ENCODE measurements around the gene FGF1.
A peak's percentile ranks its signal among the peaks of the same experiment; 100 is the strongest.

FGF1 gene

GRCh38 chr5:142610176-142611001 is 75.5 kb downstream of the FGF1 start:
- no peak for DNase-seq

- DNase-seq, result no peak
Observed at GRCh38 chr5:142609142-142609541, 76.7 kb downstream of the FGF1 start.

DNA sequence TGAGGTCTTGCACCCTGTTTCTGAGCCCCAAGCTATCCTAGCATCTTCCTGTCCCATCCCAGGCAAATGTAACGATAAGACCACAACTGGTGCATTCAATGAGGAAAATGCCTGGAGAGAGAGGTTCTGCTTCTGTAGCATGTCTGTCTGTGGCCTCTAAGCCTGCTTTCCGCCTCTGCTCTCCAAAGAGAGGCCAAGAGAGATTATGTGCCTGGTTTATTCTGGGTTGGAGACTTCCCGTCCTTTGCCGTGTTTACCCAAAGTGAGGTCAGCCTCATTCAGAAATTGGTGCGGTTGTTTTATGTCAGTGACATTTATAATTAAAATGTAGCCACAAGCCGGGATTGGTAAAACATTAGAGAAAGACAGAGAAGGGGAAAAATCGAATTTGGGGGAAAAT is 77.8 kb downstream of the FGF1 start:
- no peak for DNase-seq

DNA sequence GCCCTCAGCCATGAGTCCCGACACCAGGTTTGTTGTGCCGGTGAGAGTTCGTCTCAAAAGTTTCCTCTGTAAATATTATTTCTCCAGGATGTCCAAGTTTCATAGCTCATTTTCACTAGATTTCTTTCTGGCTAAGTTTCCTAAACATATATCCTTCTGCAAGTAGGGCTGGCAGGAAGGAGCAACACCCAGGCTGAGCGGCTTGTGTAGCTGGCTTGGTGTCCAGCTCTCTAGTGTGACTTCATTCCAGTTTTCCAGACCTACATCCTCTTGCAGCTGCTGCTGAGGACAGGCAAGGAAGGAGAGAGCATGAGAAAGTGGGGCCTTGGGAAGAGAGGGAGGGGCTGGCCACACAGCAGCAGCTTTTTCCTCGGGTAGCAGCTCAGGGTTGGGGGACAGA is 80.3 kb downstream of the FGF1 start:
- peak; percentile 79 for DNase-seq

GRCh38 chr5:142602720-142603245 is 83.1 kb downstream of the FGF1 start:
- no peak for DNase-seq

DNA sequence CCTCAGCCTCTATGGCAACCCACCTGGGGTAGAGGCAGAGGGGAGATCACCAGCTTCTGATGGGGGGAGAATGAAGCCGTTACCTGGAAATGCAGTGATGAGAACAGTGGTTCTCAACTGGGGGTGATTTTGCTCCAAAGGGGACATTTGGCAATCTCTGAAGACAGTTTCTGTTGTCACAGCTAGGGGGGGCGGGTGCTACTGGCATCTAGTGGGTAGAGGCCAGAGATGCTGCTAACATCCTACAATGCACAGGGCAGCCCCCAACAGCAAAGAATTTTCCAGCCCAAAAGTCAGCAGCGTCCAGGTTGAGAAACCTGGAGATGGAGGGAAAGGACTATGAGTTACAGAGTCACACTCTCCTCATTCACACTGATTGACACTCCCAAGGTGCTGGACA is 84.5 kb downstream of the FGF1 start:
- no peak for DNase-seq

DNA sequence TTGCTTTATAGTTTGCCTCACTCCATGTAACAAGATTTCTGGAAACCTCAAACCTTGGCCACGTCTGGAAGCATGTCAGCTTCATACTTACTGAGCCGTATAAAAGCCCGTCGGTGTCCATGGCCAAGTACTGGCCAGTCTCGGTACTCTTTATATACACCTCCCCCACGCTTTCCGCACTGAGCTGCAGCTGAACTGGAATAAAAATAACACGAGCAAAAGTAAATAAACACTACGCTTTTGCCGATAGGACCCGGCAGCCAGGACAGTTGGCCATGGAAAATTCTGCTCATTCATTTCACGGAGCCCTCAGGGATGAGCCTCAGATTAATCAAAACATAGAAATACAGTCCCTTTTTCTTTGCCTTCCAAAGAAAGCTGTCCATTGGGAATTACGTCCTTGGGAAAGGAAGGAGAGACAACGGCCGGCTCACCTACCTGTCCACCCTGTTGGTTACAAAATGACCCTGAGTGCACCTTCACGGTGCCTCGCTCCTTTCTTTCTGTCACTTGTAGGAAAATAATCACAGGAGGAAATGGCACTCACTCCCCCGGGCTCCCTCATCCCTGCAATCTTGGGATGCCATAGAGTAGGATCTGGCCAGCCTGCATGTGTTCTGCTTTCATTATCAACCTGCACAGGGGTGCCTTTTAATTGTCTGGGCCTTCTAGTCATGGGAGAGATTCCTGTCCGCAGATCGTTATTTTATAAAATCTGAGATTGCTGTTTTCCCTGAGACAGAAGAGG is 85.1 kb downstream of the FGF1 start:
- peak; percentile 64 for DNase-seq

- DNase-seq, result no peak
Observed at GRCh38 chr5:142600092-142600491, 85.8 kb downstream of the FGF1 start.

DNA sequence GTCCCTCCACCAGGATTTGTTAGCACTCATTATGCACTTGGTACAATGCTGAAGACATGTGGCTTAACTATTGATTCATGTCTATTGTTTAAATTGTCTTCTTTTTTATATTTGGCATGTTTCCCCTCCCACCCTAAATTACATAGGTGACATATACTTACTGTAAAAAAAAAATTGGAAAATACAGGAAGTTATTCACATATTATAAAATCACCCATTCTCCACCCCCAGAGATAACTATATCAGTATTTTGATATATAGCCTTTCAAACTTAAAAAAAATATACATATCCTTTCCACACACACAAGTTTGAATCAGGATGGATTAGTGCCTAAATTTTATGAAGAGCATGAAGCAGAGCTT is 87.6 kb downstream of the FGF1 start:
- no peak for DNase-seq

GRCh38 chr5:142597546-142598337 is 88.1 kb downstream of the FGF1 start:
- DNase-seq, result no peak

DNA sequence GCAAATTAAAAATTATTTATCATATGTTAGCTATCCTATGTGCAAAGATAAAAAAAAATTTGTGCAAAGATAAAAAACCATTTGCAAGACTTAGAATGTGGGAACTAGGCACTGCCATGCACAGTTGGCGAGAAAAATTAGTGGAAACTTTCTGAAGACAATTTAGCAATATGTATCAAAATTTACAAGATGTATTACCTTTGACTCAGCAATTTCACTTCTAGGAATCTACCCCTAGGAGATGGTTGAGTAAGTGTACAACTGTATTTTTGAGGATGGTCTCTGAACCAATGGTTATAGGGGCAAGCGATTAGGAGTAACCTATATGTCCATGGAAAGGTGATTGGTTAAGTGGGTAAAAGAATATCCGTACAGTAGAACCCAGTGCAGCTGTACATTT is 88.9 kb downstream of the FGF1 start:
- no peak for DNase-seq

- no peak for DNase-seq
Observed at GRCh38 chr5:142592365-142592764, 93.5 kb downstream of the FGF1 start.

DNA sequence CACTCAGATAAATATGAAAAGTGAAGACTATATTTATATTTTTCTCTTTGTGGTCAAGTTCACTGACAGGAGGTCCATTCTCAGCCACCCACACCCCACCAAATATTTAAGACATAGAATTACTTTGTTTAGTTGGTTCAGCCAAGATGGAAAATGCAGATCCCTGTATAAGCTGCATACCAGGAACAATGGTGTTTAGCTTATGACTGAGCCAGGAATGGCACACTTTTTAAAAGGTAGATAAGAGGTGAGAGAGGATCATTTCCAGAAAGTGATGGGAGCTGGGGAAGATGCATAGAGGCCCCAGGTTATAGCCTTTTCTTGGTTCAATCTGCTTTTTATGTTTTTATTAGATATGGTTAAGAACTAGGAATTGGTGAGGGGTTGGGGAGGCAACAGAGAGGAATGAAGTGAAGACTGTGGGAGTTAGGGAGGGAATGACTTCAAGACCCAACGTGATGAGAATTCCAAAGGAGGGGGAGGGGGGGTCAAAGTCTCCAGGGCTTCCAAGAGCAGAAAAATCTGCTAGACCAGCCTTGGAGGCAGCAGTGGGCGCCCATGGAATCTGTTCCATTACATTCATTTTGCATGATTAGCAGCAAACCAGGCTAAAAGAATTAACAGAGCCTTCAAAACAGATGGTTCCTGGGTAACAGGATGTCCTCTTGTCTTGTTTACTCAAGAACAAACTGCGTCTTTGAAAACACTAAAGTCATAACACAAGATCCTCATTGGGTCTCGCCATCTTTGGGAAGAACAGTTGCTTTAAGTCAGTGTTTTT is 95.2 kb downstream of the FGF1 start:
- DNase-seq, result no peak

DNA sequence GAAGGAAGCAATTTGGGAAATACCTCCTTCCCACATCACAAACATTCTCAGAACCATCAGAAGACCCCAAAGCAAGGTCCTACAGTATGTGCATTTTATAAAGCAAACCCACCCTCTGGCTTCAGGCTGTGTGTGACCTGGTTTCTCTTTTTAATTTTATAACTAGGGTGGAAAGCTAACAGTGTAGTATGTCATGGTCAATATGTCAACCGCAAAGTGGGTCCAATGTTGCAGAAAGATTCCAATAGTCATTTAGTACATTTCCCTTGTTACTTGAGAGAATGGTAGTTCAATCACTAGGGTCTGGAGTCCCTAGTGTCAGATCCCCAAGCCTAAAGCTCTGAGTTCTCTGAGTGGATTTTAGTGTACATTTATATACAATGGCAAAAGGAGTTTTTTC is 96.2 kb downstream of the FGF1 start:
- no peak for DNase-seq

- no peak for DNase-seq
Observed at GRCh38 chr5:142587354-142587965, 98.4 kb downstream of the FGF1 start.

DNA sequence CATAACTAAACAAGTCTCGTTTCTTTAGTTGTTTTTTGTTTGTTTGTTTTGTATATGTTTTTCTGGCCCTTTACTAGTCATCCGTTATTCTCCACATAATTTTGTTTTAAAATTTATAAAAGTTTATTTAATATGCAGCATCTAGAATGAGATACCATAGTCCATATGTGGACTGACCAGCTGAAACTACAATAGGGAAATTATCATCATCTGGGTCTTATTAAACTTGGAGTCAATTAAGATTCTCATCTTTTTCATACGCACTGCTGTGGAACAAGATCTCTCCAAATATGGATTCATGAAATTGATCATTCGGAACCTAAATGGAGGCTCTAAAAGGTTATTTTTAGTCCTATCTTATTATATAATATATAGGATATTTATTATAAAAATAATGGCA is 99.3 kb downstream of the FGF1 start:
- no peak for DNase-seq

DNA sequence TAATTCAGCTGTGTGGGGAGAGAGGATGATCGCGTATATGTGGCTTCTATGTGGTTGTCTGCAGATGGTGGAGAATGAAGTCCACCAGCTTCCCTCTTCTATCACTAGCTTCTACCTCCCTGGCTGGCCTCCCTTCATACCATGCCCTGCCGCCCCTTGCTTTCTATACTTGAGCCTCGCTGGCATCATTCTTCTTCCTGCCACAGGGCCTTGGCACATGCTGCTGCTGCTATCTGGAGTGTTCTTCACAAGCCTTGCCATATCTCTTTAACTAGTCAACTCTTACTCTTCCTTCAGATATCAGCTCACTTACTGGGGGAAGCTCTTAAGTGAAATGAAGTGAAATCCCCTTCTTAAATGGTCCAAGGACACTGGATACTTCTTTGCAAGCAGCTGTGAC is 100.4 kb downstream of the FGF1 start:
- no peak for DNase-seq

- DNase-seq, result no peak
Observed at GRCh38 chr5:142584891-142585290, 101.0 kb downstream of the FGF1 start.

GRCh38 chr5:142578161-142578830 is 107.6 kb downstream of the FGF1 start:
- DNase-seq, result no peak

DNA sequence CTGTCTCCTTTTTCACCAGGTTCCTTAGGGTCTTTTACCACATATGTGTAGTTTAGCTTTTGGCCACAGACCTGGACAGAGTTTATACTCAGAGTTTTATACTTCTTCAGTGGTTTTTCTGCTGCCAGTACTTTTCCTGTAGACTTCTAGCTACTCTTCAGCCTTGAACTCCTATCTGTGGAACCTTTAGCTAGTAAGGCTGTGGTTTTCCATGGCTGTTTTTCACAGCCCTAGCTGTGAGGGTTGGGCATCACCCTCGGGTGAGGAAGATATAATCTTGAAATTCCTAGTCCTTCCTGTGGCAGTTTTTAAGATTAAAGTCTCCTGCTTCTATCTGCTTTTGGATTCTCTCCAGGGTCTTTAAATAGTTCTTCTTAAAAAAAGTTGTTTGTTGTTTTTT is 109.1 kb downstream of the FGF1 start:
- DNase-seq, result no peak

DNA sequence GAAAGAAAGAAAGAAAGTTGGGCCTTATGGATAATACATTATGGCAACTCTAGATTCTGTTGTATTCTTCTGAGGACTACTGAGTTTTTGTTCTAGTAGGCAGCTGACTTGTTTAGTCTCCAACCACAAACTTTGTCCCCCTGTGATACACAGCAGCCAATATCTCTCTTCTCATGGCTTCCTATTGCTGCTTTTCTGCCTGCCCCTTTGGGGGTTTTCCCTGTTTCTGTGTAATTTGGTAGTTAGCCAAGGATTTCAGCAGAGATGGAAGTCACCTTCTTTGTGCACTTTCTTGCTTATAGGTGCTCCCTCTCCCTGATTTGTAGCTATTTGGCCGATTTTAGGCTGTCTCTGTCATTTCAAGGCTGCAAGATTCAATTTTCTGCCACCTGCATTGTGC is 109.6 kb downstream of the FGF1 start:
- no peak for DNase-seq

- no peak for DNase-seq
Observed at GRCh38 chr5:142572006-142572405, 113.9 kb downstream of the FGF1 start.
